OCI-LY1 (cell line): ENCODE measurements around the gene DICER1.

ENCODE experiments used
- H2AFZ ChIP-seq: fragments of 200-600 bp; sonication (generic), shearing (Covaris generic); 2 replicates; pipeline ENCODE4 v1.6.0; 2014; ENCODE audit warnings: antibody characterized with exemption, mild to moderate bottlenecking, low read length
- H3F3A ChIP-seq: fragments of 200-600 bp; sonication (generic), shearing (Covaris generic); 2 replicates; pipeline ENCODE4 v1.6.0; 2014; ENCODE audit warnings: mild to moderate bottlenecking, antibody characterized with exemption, low read length, moderate library complexity; ENCODE audit not compliant: insufficient read depth
- H3K27ac ChIP-seq: fragments of 200-600 bp; sonication (generic); 2 replicates; pipeline ENCODE4 v1.5.1; 2014; ENCODE audit warnings: low read length, mixed run types, mild to moderate bottlenecking, low read depth; ENCODE audit not compliant: poor library complexity, severe bottlenecking
- H3K27me3 ChIP-seq: fragments of 200-600 bp; sonication (generic); 2 replicates; pipeline ENCODE4 v1.6.0; 2014; ENCODE audit warnings: antibody characterized with exemption, mild to moderate bottlenecking, low read length, moderate library complexity; ENCODE audit not compliant: insufficient read depth
- H3K36me3 ChIP-seq: fragments of 200-600 bp; sonication (generic); 2 replicates; pipeline ENCODE4 v1.6.1; 2014; ENCODE audit warnings: mild to moderate bottlenecking, antibody characterized with exemption, low read length, moderate library complexity, mixed read lengths; ENCODE audit not compliant: insufficient read depth
- H3K4me1 ChIP-seq: fragments of 200-600 bp; sonication (generic); 2 replicates; pipeline ENCODE4 v1.5.1; 2014; ENCODE audit warnings: mild to moderate bottlenecking, low read length, moderate library complexity; ENCODE audit not compliant: insufficient read depth, severe bottlenecking
- H3K4me2 ChIP-seq: fragments of 200-600 bp; sonication (generic), shearing (Covaris generic); 2 replicates; pipeline ENCODE4 v1.6.1; 2014; ENCODE audit warnings: low read length
- H3K4me3 ChIP-seq: fragments of 200-600 bp; sonication (generic); 2 replicates; pipeline ENCODE4 v1.5.1; 2014; ENCODE audit warnings: low read length, low read depth, mild to moderate bottlenecking, mixed read lengths; ENCODE audit not compliant: poor library complexity, severe bottlenecking
- H3K79me2 ChIP-seq: fragments of 200-600 bp; shearing (Covaris generic); 2 replicates; pipeline ENCODE4 v1.6.1; 2016; ENCODE audit warnings: mixed run types, low read length, mixed read lengths; ENCODE audit not compliant: insufficient read depth
- H3K9ac ChIP-seq: fragments of 200-600 bp; sonication (generic), shearing (Covaris generic); 2 replicates; pipeline ENCODE4 v1.6.1; 2014; ENCODE audit warnings: mild to moderate bottlenecking, low read length, mixed read lengths
- H3K9me2 ChIP-seq: fragments of 200-600 bp; sonication (generic), shearing (Covaris generic); 2 replicates; pipeline ENCODE4 v1.6.1; 2014; ENCODE audit warnings: low read depth, mild to moderate bottlenecking, low read length, mixed read lengths
- H3K9me3 ChIP-seq: fragments of 200-600 bp; shearing (Covaris generic); 2 replicates; pipeline ENCODE4 v1.6.1; 2014; ENCODE audit warnings: low read length, mixed read lengths
- H4K20me1 ChIP-seq: fragments of 200-600 bp; sonication (generic), shearing (Covaris generic); 2 replicates; pipeline ENCODE4 v1.6.0; 2016; ENCODE audit warnings: mild to moderate bottlenecking, low read length; ENCODE audit not compliant: insufficient read depth
- CTCF ChIP-seq: fragments of 200-600 bp; sonication (generic), shearing (Covaris generic); IDR thresholded peaks from 2 replicates; pipeline ENCODE4 v1.5.1; 2017; ENCODE audit warnings: mild to moderate bottlenecking, antibody characterized with exemption, low read length, moderate library complexity, mixed read lengths
- EZH2 ChIP-seq: fragments of 200-600 bp; sonication (generic), shearing (Covaris generic); IDR thresholded peaks from 2 replicates; pipeline ENCODE4 v1.8.0; 2017; ENCODE audit warnings: borderline replicate concordance, mixed run types, mild to moderate bottlenecking, antibody characterized with exemption, low read length, moderate library complexity, mixed read lengths

DICER1 gene

DNA sequence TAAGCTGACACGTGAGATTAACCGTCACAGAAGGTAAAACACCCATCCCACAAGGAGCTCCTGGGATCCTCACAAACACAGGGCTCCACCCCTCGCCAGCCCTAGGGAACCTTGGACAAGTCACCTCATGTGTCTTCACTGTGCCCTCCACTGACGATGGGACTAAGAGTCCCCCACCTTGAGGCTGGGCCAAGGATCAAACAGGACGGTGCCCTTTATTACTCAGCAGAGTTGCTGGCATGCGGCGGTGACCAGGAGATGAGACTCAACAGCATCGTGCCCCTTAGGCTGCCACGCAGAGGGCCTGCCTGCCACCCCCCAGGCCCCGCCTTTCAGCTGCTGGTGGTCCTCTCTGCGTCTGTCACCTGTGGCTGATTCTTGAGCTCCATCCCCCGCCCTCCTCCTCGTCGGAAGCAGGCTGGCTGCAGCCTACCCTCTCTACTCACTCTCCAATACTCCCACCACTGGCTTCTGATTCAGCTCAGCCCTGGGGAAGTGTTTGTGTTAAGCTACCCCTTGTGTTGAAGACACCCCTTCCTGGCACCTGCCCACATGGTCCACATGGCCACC is 105.2 kb downstream of the DICER1 start:
- H3K27me3 ChIP-seq: no peaks in the 10 kb centered on the region; the same call in 1 of the 2 replicates
- TF ChIP-seq CTCF (no peak), EZH2 (no peak)
- no peaks in the 10 kb centered on the region for H3K4me1 ChIP-seq
- no peaks in the 10 kb centered on the region for H3F3A ChIP-seq
- no peak overlapping the region for H3K4me3 ChIP-seq
- no peaks in the 10 kb centered on the region for H3K9me3 ChIP-seq
- H3K79me2 ChIP-seq: no peaks in the 10 kb centered on the region
- no peaks in the 10 kb centered on the region for H3K36me3 ChIP-seq
- H3K9ac ChIP-seq: no peak overlapping the region
- no peak overlapping the region for H3K27ac ChIP-seq
- H3K4me2 ChIP-seq: no peak overlapping the region
- no peaks in the 10 kb centered on the region for H4K20me1 ChIP-seq
- H3K9me2 ChIP-seq: no peaks in the 10 kb centered on the region
- H2AFZ ChIP-seq: no peak overlapping the region

- Histone ChIP-seq H3K27me3 (no peaks in the 10 kb centered on the region; the same call in 1 of the 2 replicates), H3K4me2 (no peak overlapping the region), H3K9ac (no peak overlapping the region)
Observed at GRCh38 chr14:95049952-95050351, 107.4 kb downstream of the DICER1 start.

DNA sequence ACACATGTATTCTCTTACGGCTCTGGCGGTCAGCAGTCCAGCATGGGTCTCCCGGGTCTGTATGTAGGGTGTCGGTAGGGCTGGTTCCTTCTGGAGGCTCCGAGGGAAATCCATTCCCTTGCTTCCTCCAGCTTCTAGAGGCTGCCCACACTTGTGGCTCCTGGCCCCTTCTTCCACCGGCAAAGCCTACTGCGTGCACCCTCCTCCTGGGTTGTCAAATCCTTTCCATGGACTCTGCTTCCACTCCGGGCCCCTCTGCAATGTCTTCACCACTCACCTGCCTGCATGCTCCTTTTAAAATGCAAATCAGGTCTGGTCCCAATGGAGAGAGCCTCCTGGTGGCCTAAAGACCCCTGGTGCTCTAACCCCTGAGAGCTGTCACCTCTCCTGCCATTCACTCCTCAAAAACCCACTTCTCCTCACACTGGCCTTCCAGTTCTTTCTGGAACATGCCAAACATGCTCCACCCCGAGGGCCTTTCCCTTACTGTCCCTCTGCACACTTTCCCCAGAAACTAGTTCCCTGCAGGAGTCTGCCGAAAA is 108.5 kb downstream of the DICER1 start:
- H3K4me2 ChIP-seq: no peak overlapping the region
- no peaks in the 10 kb centered on the region for H3K9me2 ChIP-seq
- no peaks in the 10 kb centered on the region for H3K4me1 ChIP-seq
- H3K9me3 ChIP-seq: no peaks in the 10 kb centered on the region
- no peaks in the 10 kb centered on the region; the same call in 1 of the 2 replicates for H3K27me3 ChIP-seq
- no peak overlapping the region for H3K9ac ChIP-seq
- no peaks in the 10 kb centered on the region for H3K36me3 ChIP-seq
- H3K79me2 ChIP-seq: no peaks in the 10 kb centered on the region
- no peak overlapping the region for H2AFZ ChIP-seq
- no peak overlapping the region for H3K27ac ChIP-seq
- no peaks in the 10 kb centered on the region for H3F3A ChIP-seq
- no peaks in the 10 kb centered on the region for H4K20me1 ChIP-seq
- H3K4me3 ChIP-seq: no peak overlapping the region
- TF ChIP-seq CTCF (no peak), EZH2 (no peak)

More at GRCh38 chr14:95049952-95050351, 107.4 kb downstream of the DICER1 start:
- no peaks in the 10 kb centered on the region for H3K36me3 ChIP-seq
- H4K20me1 ChIP-seq: no peaks in the 10 kb centered on the region
- no peaks in the 10 kb centered on the region for H3K9me3 ChIP-seq
- H3K4me3 ChIP-seq: no peak overlapping the region
- H3K79me2 ChIP-seq: no peaks in the 10 kb centered on the region
- no peaks in the 10 kb centered on the region for H3F3A ChIP-seq
- no peaks in the 10 kb centered on the region for H3K4me1 ChIP-seq
- no peak overlapping the region for H2AFZ ChIP-seq
- no peaks in the 10 kb centered on the region for H3K9me2 ChIP-seq
- TF ChIP-seq CTCF: no peak
- TF ChIP-seq EZH2: no peak
- no peak overlapping the region for H3K27ac ChIP-seq
